GM19397 (cell line): ENCODE measurements around the gene BPIFB2.
"Not testable (repeated sequence)": the region's sequence is repeated elsewhere in the genome, so short reads cannot be mapped to it uniquely, and the experiment has no call there.

Source experiments
- ATAC-seq: cut with Tn5 transposase; IDR thresholded peaks from one replicate; pipeline ENCODE4 v1.9.1; 2021; ENCODE audit warnings: mild to moderate bottlenecking, moderate library complexity; ENCODE audit not compliant: unreplicated experiment

BPIFB2 gene, protein sequence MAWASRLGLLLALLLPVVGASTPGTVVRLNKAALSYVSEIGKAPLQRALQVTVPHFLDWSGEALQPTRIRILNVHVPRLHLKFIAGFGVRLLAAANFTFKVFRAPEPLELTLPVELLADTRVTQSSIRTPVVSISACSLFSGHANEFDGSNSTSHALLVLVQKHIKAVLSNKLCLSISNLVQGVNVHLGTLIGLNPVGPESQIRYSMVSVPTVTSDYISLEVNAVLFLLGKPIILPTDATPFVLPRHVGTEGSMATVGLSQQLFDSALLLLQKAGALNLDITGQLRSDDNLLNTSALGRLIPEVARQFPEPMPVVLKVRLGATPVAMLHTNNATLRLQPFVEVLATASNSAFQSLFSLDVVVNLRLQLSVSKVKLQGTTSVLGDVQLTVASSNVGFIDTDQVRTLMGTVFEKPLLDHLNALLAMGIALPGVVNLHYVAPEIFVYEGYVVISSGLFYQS

GRCh38 chr20:33007376-33008335, at the start of gene BPIFB2:
BPIFB2 (plus strand) TSS chr20:33007704; CDS start chr20:33008575, 871 bp downstream.
- ATAC-seq, result no peak

- no peak for ATAC-seq
Observed at GRCh38 chr20:32958574-32958973, 48.9 kb upstream of the BPIFB2 start.

- no peak for ATAC-seq
Observed at GRCh38 chr20:32959351-32960221, 47.9 kb upstream of the BPIFB2 start.

GRCh38 chr20:32960222-32960518, 47.3 kb upstream of the BPIFB2 start:
- no peak for ATAC-seq

DNA sequence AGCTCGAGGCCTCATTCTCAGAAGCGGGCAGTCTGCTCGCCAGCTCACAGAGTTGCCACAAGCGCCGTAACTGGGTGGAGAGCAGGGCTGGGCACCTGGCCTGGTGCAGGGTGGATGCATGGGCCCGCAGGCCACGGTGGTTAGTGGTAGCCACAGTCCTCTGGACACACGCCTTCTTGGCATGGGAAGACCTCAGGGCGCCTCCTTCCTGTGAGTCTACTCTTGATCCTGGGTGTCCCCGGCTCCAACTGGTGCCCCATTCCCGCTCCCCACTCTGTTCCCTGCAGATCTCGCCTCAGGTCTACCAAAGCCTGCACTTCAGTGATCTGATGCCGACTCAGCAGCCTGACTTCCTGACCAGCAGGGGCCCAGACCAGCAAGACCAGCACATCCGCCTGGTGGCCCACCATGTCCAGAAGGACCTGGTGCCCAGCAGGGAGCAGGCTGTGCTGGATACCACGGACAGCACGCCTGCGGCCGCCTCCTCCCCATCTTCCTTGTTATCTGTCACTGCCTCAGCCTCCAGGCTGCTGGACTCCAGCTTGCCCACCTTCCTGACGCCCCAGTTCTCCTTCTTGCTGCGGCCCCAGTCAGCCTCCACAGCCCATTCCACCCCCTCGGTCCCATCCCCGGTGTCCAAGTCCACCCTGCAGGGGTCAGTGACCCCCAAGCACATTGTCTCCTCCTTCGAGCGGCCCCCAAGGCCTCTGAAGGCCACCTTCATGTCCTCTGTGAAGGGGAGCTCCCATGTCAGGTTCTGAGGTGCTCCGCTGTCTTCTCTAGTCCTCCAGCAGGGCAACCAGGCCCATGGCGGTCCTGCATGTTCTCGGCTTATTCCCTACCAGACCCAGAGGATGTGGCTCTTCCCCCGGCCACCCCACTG, 46.4 kb upstream of the BPIFB2 start:
- no peak for ATAC-seq

- no peak for ATAC-seq
Observed at GRCh38 chr20:32962053-32962452, 45.5 kb upstream of the BPIFB2 start.

- ATAC-seq, result not testable (repeated sequence)
Observed at GRCh38 chr20:32962646-32963045, 44.9 kb upstream of the BPIFB2 start.

DNA sequence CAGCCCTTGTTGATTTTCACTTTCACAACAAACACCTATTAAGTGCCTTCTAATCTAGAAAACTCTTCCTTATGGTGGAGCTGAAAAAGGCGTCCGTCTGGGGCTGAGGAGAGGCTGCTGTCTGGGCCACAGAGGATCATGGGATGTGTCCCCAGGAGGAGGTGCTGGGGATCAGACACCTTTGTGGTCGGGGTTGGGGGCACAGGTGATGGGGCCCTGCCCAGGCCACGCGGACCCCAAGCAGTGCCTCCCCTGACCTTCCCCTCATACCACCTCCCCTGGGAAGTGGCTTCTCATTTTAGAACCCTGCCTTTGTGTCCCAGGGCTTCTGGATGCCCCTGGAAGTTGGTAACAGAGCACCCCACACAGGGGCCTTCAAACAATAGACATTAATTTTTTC, 44.3 kb upstream of the BPIFB2 start:
- no peak for ATAC-seq

DNA sequence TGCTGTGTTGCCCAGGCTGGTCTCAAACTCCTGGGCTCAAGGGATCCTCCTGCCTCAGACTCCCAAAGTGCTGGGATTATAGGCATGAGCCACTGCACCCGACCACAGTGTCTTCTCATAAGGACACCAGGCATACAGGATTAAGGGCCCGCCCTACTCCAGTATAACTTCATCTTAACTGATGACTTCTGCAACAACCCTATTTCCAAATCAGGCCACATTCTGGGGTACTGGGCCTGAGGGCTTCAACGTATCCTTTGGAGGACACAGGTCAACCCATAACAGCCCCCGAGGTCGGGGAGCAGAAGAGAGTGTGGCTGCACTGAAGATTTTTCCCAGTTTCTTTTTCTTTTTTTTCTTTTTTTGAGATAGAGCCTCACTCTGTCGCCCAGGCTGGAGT, 42.9 kb upstream of the BPIFB2 start:
- ATAC-seq, result no peak

GRCh38 chr20:32965115-32965514, 42.4 kb upstream of the BPIFB2 start:
- no peak for ATAC-seq

DNA sequence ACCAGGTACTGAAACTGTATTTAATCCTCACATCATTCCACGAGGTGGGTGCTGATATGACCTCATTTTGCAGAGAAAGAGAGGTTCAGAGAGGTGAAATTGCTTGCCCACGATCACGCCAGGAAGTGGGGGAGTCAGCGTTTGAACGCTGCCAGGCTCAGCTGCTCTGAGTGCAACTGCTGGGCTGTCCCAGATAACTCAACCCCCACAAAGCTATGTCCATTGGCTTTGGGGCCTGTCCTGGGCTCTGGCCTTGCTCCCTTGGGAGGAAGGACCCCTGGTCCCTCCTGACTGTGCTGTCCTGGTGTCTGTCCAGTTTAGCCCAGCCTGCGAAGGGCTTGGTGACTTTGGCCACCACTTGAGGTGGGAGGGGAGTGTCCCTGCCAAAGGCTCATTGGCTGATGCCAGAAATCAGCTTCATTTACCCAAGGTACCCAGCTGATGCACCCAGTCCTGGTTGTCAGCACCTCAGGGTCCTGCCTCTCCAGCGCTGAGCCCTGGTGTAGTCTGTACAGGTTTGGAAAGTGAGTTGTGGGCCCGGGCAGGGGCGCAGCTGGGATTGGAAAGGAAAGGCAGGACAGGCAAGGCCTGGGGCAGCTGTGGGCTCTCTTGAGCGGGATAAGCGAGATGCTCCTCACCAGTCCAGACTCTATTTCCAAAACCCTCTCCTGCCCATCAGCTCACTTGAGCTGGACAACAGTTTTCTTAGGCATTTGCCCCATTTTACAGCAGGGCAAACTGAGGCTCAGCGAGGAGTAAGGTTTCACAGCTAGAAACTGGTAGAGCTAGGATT, 41.7 kb upstream of the BPIFB2 start:
- ATAC-seq, result no peak

- ATAC-seq, result no peak
Observed at GRCh38 chr20:32966382-32966781, 41.1 kb upstream of the BPIFB2 start.

DNA sequence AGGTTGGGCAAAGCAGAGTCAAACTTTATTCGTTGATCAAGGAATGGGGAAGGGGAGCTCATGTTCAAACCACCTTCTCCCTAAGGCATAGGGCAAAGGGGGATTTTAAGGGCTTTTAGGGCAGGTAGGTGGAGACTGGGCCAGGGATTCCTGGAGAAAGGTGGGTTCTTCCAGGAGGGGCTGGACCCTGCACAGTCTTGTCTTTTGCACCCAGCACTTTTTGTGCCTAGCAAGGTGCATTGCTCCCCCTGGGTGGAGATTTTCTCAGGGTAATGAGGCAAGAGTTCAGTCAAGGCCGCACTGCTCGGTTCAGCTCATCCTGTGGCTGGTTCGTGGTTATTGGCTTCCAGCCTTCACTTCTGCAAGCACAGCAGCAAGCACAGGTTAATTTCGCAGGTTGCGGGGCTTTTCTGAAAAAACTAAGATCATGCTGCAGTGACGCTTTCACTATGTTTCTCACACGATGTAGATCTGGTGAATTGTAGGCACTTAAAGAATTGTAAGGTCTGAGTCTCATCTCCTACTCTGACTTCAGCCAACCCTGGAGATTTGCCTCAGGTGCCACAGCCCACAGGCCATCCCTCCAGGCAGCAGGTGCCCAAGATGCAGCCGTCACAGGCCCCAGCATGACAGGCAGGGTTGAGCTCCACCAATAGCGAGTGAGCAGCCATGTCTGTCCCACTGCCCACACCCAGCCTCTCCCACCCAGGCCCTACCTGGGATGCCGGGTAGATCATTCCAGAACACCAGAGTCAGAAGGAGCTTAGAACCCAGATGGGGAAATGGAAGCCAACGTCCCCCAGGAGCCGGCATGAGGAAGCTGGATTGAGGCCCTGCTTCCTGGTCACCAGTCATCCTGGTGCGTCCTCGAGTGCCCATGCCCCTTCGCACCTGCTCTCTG, 40.4 kb upstream of the BPIFB2 start:
- ATAC-seq, result no peak

DNA sequence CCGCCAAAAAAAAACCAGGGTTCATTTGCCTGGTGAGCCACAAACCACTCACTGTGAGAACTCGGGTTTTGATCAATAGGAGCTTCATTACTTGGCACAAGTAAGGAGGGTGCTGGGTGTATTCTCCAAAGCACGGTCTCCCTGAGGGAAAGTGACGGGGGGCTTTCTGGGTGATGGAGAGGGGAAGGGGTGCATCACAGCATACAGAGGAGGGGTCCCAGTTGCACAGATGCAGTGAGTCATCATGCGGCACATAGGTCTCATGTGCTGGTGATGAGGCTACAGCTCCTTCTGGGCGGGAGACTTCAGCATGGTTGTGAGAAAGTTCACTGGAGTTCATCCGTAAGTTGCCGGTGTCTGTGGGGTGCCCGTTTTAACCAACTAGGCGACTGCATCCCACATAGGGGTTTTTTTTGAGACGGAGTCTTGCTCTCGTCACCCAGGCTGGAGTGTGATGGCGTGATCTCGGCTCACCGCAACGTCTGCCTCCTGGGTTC, 39.5 kb upstream of the BPIFB2 start:
- ATAC-seq, result no peak

DNA sequence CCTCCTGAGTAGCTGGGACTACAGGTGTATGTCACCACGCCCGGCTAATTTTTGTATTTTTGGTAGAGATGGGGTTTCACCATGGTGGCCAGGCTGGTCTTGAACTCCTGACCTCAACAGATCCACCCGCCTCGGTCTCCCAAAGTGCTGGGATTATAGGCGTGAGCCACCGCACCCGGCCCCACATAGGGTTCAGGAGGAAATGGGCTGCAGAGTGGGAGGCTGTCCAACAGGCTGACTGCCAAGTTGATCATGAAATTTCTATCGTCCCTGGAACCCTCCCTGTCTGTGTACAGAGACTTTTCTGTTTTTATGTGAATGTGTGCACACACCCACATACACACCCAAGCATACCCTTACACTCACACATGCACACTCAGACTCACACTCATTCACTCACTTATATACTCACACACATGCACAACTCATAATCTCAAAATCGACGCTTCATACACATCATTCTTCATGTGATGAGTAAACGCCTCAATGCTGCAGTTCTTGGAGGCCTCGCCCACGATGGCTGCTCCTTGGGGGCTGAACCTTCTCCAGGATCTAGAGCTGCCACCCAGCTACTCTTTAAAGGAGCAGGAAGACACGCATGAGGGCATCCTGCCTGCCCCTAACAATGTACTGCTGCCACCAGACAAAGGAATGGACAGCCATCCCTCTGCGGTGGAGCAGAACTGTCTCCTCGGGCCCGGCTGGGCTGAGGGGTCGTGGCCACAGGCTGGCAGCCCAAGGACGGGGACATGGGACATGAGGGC, 38.8 kb upstream of the BPIFB2 start:
- no peak for ATAC-seq

DNA sequence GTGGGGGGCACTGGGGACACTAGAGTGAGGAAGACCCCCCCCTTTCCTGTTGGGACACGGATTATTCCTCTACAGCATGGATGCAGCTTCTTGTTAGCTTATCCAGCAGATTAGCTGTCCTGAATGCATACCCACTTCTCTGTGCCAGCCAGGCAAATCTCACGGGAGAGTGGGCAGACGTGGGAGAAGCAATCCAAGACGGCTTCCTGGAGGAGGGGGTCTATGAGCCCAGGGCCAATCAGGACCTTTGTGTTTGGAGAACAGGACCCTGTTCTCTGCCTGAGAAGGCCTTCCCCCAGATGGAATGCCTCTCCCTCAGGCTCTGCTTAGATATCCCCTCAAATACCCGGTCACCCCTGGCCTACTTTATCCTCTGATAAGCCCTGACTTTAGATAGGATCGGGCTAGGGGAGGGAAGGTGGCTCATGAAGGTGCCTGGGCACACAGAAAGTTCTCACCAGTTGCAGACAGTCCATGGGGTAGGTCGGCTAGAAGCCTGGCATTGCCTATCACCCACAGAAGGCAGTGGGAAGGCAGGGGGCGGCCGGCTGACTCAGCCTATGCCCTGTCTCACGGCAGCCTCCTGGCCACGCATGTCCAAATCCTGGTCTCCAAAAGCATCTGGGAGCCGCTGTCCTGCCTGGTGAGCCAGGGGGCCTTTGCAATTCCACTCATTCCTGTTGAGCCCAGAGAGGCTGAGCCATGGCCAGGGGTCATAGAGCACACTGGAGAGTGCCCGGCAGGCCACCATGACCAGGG, 38.0 kb upstream of the BPIFB2 start:
- no peak for ATAC-seq
